Measurements from ENCODE around the gene BFSP2.

DNA sequence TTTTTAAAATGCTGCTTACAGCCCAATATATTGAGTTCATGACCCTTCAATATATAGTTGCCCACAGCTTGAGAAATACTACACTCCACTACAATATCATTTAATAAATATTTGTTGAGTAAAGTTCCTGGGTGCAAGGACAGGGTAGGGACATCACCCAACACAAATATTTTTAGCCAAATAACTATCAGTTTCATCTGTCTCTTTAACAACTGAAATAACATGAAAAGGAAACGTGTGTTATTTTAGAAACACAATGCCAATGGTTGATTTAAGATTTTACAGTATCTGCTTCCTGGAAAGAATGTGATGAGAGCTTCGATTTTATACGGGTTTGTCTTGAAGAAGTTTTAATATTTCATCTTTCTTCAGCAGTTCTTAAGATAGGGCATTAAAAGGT, 106.0 kb downstream of the BFSP2 start:
- TF ChIP-seq, protein P1, sequence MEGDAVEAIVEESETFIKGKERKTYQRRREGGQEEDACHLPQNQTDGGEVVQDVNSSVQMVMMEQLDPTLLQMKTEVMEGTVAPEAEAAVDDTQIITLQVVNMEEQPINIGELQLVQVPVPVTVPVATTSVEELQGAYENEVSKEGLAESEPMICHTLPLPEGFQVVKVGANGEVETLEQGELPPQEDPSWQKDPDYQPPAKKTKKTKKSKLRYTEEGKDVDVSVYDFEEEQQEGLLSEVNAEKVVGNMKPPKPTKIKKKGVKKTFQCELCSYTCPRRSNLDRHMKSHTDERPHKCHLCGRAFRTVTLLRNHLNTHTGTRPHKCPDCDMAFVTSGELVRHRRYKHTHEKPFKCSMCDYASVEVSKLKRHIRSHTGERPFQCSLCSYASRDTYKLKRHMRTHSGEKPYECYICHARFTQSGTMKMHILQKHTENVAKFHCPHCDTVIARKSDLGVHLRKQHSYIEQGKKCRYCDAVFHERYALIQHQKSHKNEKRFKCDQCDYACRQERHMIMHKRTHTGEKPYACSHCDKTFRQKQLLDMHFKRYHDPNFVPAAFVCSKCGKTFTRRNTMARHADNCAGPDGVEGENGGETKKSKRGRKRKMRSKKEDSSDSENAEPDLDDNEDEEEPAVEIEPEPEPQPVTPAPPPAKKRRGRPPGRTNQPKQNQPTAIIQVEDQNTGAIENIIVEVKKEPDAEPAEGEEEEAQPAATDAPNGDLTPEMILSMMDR (IDR thresholded peaks at IDR 0.05) = no peak
- no peak for TF ChIP-seq REST (IDR thresholded peaks at IDR 0.05; ENCODE audit: insufficient read depth in 1 of 2, low read depth in 2 of 2, low read length in 1 of 2)

Measured in Panc1 (cell line).